GM20431 (cell line): ENCODE data around the gene FCGR3A.
"Not testable (repeated sequence)": the region's sequence is repeated elsewhere in the genome, so short reads cannot be mapped to it uniquely, and the experiment has no call there.

Experiments used
- in situ Hi-C: fragments of 300-500 bp; cut with MseI, MboI; formaldehyde crosslinking; loops from one replicate; pipeline ENCODE4 v1.15.0; 2020; ENCODE audit warnings: low sequenced_read_pairs; ENCODE audit not compliant: unreplicated experiment

FCGR3A gene

GRCh38 chr1:161531986-161532643 is 17.5 kb downstream of the FCGR3A start:
- in situ Hi-C loops: no loop called here

- in situ Hi-C loops: not testable (repeated sequence)
Measured at GRCh38 chr1:161530671-161531641, 18.7 kb downstream of the FCGR3A start.

GRCh38 chr1:161530158-161530557 is 19.5 kb downstream of the FCGR3A start:
- in situ Hi-C loops: not testable (repeated sequence)

GRCh38 chr1:161529463-161530104 is 20.0 kb downstream of the FCGR3A start:
- in situ Hi-C loops: not testable (repeated sequence)

GRCh38 chr1:161528550-161528949 is 21.1 kb downstream of the FCGR3A start:
- in situ Hi-C loops: not testable (repeated sequence)

GRCh38 chr1:161525918-161526317 is 23.7 kb downstream of the FCGR3A start:
- in situ Hi-C loops: not testable (repeated sequence)

- in situ Hi-C loops: not testable (repeated sequence)
Measured at GRCh38 chr1:161525321-161525720, 24.3 kb downstream of the FCGR3A start.

GRCh38 chr1:161524742-161525291 is 24.8 kb downstream of the FCGR3A start:
- in situ Hi-C loops: not testable (repeated sequence)

- in situ Hi-C loops: not testable (repeated sequence)
Measured at GRCh38 chr1:161523817-161524741, 25.5 kb downstream of the FCGR3A start, which contains the start of gene HSPA6. Gene HSPA6 (plus strand): TSS chr1:161524540. CDS start chr1:161524659, 119 bp downstream.

- in situ Hi-C loops: not testable (repeated sequence)
Measured at GRCh38 chr1:161523041-161523816, 26.4 kb downstream of the FCGR3A start.

GRCh38 chr1:161513953-161514352 is 35.7 kb downstream of the FCGR3A start:
- in situ Hi-C loops: not testable (repeated sequence)

GRCh38 chr1:161513448-161513780 is 36.2 kb downstream of the FCGR3A start:
- in situ Hi-C loops: not testable (repeated sequence)

- in situ Hi-C loops: not testable (repeated sequence)
Measured at GRCh38 chr1:161512636-161513447, 36.8 kb downstream of the FCGR3A start.

- in situ Hi-C loops: no loop called here
Measured at GRCh38 chr1:161511756-161512060, 37.9 kb downstream of the FCGR3A start.

- in situ Hi-C loops: no loop called here
Measured at GRCh38 chr1:161511018-161511755, 38.4 kb downstream of the FCGR3A start.

- in situ Hi-C loops: no loop called here
Measured at GRCh38 chr1:161510477-161510876, 39.1 kb downstream of the FCGR3A start.
